ENCODE measurements around the gene OPCML.

OPCML gene

DNA sequence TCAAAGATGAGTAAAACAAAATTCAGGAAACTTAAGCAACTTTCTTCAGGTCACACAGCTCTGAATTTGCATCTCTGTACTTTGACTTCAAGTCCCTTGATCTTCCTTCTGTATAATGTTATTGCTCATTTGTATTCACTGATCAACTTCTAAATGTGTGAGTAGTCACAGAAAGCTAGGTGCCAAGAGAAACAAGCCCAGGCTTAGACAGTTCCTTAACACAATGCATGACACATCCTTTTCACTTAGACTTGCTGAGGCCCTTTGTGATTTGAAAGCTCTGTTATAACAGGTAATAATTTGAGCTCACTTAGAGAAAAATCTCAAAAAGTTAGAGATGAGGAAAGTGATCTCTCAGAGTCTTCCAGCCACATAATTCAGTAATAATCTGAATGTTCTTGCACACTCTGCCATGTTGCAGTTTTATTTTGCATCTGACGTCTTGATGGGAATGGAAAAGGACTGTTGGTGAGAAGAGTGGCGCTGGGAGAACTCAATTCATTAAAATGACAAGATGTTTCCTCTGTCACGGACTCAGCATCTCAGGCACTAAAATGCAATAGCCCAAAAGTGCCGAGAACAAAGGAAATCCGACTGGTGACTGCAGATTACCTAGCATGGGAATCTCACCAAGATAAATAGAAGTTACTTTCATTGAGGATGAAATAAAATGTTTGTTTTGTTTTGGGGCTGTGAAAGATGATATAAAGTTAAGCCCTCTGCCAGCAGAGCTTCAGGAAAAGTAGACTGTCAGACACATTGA lies 665.3 kb downstream of the OPCML start:
- POLR2A ChIA-PET: no interaction called here
- no peak for DNase-seq (ENCODE audit: extremely low spot score)
- TF ChIP-seq, protein P1, sequence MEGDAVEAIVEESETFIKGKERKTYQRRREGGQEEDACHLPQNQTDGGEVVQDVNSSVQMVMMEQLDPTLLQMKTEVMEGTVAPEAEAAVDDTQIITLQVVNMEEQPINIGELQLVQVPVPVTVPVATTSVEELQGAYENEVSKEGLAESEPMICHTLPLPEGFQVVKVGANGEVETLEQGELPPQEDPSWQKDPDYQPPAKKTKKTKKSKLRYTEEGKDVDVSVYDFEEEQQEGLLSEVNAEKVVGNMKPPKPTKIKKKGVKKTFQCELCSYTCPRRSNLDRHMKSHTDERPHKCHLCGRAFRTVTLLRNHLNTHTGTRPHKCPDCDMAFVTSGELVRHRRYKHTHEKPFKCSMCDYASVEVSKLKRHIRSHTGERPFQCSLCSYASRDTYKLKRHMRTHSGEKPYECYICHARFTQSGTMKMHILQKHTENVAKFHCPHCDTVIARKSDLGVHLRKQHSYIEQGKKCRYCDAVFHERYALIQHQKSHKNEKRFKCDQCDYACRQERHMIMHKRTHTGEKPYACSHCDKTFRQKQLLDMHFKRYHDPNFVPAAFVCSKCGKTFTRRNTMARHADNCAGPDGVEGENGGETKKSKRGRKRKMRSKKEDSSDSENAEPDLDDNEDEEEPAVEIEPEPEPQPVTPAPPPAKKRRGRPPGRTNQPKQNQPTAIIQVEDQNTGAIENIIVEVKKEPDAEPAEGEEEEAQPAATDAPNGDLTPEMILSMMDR (IDR thresholded peaks at IDR 0.05; ENCODE audit: control extremely low read depth, extremely low read depth, low read depth, missing control alignments): no peak
- CTCF ChIA-PET: interaction anchor here (1.2 kb wide), 1 partner anchor 8 kb away, joined by 4 read pairs; no protein-coding TSS in a partner anchor

GRCh38 chr11:132865623-132866022 lies 666.7 kb downstream of the OPCML start:
- ChIA-PET POLR2A (no interaction called here), CTCF (interaction anchor here (1.2 kb wide), 1 partner anchor 9 kb away, joined by 4 read pairs; no protein-coding TSS in a partner anchor)
- no peak for DNase-seq (ENCODE audit: extremely low spot score)
- TF ChIP-seq, protein P1 (IDR thresholded peaks at IDR 0.05; ENCODE audit: control extremely low read depth, extremely low read depth, low read depth, missing control alignments): no peak

DNA sequence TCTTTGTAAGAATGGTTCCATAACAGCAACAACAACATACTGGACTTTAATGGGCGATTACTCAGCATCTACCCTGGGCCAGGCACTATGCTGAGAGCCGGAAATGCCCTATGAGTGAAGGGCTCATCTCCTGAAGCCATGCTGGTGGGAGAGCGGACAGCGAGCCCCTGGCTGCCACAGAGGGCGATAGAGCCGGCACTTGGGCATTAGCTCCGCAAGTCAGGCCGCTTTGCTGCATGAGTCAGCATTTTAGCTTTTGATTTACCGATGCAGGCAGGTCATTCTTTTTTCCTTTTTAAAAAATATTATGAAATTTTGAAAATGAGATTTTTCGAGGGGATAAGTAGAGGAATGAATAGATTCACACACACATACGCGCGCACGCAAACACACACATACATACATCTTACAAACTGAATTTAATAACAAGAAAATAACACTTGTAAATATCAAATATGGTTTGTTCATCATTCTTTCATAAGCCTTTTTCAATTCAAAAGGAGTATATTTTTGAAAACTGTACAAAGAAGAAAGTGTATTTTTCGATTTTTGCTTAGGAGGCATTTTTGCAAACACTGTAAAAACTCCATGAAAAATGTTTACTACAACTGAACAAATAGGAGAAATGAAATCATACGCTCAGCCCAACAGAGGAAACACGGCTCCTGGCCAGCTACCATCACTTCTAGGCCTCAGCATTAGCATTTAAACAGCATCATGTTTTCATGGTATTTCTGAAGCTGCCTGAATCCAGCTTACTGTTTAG lies 667.3 kb downstream of the OPCML start:
- ChIA-PET CTCF (no interaction called here), POLR2A (no interaction called here)
- TF ChIP-seq, protein P1 (IDR thresholded peaks at IDR 0.05; ENCODE audit: control extremely low read depth, extremely low read depth, low read depth, missing control alignments): no peak
- no peak for DNase-seq (ENCODE audit: extremely low spot score)

DNA sequence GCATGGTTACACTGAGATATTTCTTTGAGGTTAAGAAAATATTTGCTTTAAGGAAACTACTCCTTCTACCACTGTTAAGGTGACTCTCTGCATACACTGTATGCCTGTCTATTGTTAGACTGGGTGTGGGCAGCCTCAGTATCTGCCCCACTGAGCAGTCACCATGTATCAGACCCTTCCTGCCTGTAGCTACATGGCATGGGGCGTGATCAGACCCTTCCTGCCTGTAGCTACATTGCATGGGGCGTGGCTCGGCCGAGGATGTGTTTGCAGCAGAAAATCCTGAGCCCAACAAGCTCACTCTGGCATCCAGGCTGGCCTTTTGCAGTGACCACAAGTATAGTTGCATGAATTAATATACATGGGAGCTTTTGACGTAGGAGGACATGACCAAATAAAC lies 669.4 kb downstream of the OPCML start:
- ChIA-PET POLR2A (no interaction called here), CTCF (interaction anchor here (2.0 kb wide), 1 partner anchor 11 kb away, joined by 5 read pairs; no protein-coding TSS in a partner anchor)
- DNase-seq (ENCODE audit: extremely low spot score): no peak
- TF ChIP-seq, protein P1 (IDR thresholded peaks at IDR 0.05; ENCODE audit: control extremely low read depth, extremely low read depth, low read depth, missing control alignments): no peak

DNA sequence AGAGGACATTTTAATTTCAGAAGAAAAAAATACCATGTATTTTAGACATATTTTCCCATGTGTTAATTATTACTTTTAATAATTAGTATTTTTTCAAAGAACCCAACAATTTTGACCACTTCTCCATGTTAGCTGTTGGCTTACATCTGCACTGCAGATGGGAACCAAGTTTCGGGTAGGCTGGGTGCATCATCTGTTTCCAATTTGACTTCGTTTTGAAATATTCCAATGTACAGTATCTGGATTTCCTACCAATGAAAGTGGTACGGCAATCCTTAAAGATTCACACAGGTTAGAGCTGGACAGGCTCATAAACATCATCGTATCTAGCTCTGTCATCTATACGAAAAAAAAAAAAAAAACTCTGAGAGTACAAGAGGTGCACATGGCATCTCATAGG lies 670.2 kb downstream of the OPCML start:
- ChIA-PET POLR2A (interaction anchor here (0.7 kb wide), 1 partner anchor 334 kb away, joined by 3 read pairs; no protein-coding TSS in a partner anchor), CTCF (interaction anchor here (1.0 to 2.0 kb wide), 2 partner anchors 12 to 78 kb away, joined by 3 to 5 read pairs; no protein-coding TSS in a partner anchor)
- DNase-seq (ENCODE audit: extremely low spot score): no peak
- TF ChIP-seq, protein P1 (IDR thresholded peaks at IDR 0.05; ENCODE audit: control extremely low read depth, extremely low read depth, low read depth, missing control alignments): no peak

- ChIA-PET CTCF (no interaction called here), POLR2A (no interaction called here)
Measured at GRCh38 chr11:132859306-132859705, 673.0 kb downstream of the OPCML start.

More at GRCh38 chr11:132859306-132859705, 673.0 kb downstream of the OPCML start:
- TF ChIP-seq, protein P1 (IDR thresholded peaks at IDR 0.05; ENCODE audit: control extremely low read depth, extremely low read depth, low read depth, missing control alignments): no peak
- no peak for DNase-seq (ENCODE audit: extremely low spot score)
